ENCODE measurements around the gene FEZ2. TPM values are rescaled to one million over a fixed set of nuclear protein-coding genes. Genes with fewer than 3 reads are reported as not detected.

Gene FEZ2
- total RNA-seq, 1 experiment from 2014 or later, result 22.2 TPM

- H3K27ac Mint-ChIP-seq, result no peak overlapping the region
- TF ChIP-seq ATF6 (CRISPR knock-in tag; IDR thresholded peaks at IDR 0.05), result no peak
- no peak for TF ChIP-seq ZNF423 (CRISPR knock-in tag; IDR thresholded peaks at IDR 0.05)
- TF ChIP-seq NR1H2 (CRISPR knock-in tag; IDR thresholded peaks at IDR 0.05), result no peak
- TF ChIP-seq ZSCAN18 (CRISPR knock-in tag; IDR thresholded peaks at IDR 0.05), result no peak
- no peak for TF ChIP-seq TP53 (CRISPR knock-in tag; IDR thresholded peaks at IDR 0.05)
- no peak for TF ChIP-seq ARID4B (CRISPR knock-in tag; IDR thresholded peaks at IDR 0.05; ENCODE audit: borderline replicate concordance)
- TF ChIP-seq AFF4 (CRISPR knock-in tag; IDR thresholded peaks at IDR 0.05; ENCODE audit: borderline replicate concordance), result no peak
- TF ChIP-seq CREB1 (CRISPR knock-in tag; IDR thresholded peaks at IDR 0.05), result no peak
- no peak for TF ChIP-seq ZNF138 (CRISPR knock-in tag; conservative IDR thresholded peaks at IDR 0.05)
- DNase-seq (ENCODE audit: low spot score), result no peak
- POLR2A ChIA-PET, result no interaction called here
- H3K9me3 Mint-ChIP-seq, result peaks cover 5% of the 10 kb centered on the region
- peaks cover 37% of the 10 kb centered on the region for H3K4me1 Mint-ChIP-seq
- CTCF ChIA-PET, result no interaction called here
- no peak overlapping the region for H3K4me3 Mint-ChIP-seq
- H3K27me3 Mint-ChIP-seq (ENCODE audit: low read depth), result no peaks in the 10 kb centered on the region
- peaks cover 6% of the 10 kb centered on the region for H3K36me3 Mint-ChIP-seq
- ATAC-seq, result no peak
Observed at GRCh38 chr2:36620321-36620720, 22.4 kb upstream of the FEZ2 start.

GRCh38 chr2:36618381-36618780 lies 20.4 kb upstream of the FEZ2 start:
- DNase-seq (ENCODE audit: low spot score) (peak; percentile 66), ATAC-seq (peak; percentile 95)
- TF ChIP-seq NFATC4 (CRISPR knock-in tag; IDR thresholded peaks at IDR 0.05) (no peak), USF2 (CRISPR knock-in tag; IDR thresholded peaks at IDR 0.05) (peak; percentile 96), USF1 (CRISPR knock-in tag; IDR thresholded peaks at IDR 0.05) (peak; percentile 95), FOXJ3 (CRISPR knock-in tag; IDR thresholded peaks at IDR 0.05; ENCODE audit: borderline replicate concordance) (no peak), NR1H2 (CRISPR knock-in tag; IDR thresholded peaks at IDR 0.05) (no peak), NFYB (CRISPR knock-in tag; conservative IDR thresholded peaks at IDR 0.05; ENCODE audit: low read depth) (peak; percentile 88), ELF4 (CRISPR knock-in tag; IDR thresholded peaks at IDR 0.05; ENCODE audit: low read depth) (no peak)
- Mint-ChIP-seq H3K4me3 (no peak overlapping the region), H3K27me3 (ENCODE audit: low read depth) (no peaks in the 10 kb centered on the region), H3K27ac (0 out of 2 replicates have a peak overlapping the region, but pooled peaks have one; percentile 57), H3K9me3 (no peaks in the 10 kb centered on the region), H3K4me1 (peaks cover 52% of the 10 kb centered on the region), H3K36me3 (no peaks in the 10 kb centered on the region)
- CTCF ChIA-PET, result interaction anchor here (0.6 to 1.2 kb wide), 5 partner anchors 45 to 206 kb away, joined by 3 to 5 read pairs (median 4); no protein-coding TSS in a partner anchor
- POLR2A ChIA-PET, result no interaction called here

Data from WTC11 (cell line).